HG02610 (cell line): ENCODE data around the gene TSPAN6.

Source experiments
- ATAC-seq: cut with Tn5 transposase; IDR thresholded peaks from one replicate; pipeline ENCODE4 v1.9.1; 2021; ENCODE audit warnings: mild to moderate bottlenecking, moderate library complexity; ENCODE audit not compliant: unreplicated experiment

Gene TSPAN6

DNA sequence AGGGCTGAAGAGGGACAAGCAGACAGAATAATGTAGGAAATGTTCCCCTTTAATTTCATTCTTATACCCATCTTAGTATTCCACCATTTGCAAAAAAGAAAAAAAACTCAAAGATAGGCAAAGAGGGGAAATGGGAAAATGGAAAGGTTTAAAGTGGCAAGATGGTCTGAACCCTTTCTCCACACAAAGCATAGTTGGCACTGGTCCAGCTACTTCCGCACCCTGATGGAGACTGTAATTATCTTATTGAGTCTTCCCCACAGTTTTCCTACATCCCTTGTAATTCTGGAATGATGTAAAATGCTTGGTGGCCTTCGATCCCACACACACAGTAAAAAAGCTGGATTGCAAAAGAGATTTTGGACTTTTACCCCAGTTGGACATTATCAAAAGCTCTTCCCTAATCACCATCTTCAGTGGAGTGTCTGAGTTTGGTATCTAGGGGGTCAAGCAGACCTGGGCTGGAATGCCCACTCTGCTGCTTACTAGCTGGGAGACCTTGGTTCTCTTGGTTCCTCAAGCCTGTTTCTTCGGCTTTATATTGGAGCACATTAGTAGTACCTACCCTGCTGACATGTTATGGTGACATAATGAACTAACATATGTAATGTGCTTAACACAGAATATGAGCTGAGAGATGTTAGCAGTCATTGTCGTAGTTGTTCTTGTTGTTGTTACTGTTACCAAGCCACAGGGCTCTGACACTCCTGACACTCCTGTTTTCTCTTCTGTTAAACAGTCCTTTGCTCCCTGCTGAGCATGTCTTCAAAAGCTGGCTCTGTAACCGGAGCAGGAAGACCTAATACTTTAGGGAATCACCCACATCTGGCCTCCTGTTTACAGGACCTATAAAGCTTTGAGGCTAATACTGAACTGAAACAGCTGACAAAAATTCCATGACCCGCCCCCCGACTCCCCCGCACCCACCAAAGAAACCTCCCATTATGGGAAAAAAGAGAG is 12.1 kb upstream of the TSPAN6 start:
- ATAC-seq, result no peak

DNA sequence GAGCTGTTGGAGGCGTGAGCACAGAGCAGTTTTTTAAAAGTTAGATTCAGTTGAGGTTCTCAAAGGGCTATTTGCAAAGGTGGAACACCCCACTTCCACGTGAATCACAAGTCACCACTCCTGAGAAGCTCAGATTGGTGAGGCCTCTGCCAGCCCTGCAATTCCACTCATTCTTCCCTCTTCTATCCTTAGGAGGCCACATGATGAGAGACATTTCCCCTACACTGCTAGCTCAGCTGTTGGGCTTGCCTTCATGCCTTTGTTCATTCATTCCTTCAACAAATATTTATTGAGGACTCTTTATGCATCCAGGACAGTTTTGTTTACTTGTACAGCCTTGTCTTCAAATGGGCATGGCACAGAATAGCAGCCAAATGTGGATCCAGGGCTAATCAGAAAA is 11.1 kb upstream of the TSPAN6 start:
- no peak for ATAC-seq

DNA sequence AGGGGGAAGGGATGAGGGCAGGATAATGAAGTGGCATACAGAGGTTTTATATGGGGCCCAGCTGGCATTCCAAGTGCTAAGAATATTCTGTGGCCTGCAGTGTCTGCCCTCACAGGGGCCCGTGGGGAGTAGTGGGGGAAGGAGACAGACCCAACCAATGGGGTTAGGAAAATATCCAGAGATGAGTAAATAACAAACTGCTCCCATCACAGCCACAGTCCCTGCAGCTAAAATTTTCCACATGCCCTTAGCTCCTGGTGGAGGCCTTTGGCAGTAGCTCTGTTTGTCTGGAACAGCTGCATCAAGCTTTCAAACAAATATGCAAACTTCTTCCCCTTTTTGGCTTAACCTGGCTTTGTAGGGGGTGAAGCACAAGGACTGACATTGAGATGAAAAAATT is 10.5 kb upstream of the TSPAN6 start:
- no peak for ATAC-seq

DNA sequence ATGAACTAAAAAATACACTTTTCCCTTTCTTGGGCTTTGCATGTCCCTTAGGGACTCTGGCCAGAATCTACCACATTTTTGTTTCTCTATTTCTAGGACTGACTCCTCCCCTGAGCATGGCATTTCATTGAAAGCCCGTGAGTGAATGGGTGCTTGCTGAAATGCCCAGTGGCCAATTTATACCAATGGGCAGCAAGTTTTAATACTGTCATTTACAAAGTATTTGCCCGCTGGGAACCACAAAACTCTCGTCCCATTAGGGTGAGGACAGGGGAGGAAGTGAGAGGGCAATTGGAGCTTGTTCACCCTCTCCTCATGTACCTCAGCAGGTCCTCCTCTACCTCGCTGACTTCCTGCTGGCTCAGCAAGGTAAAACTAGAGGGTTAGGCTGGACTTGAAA is 8.5 kb upstream of the TSPAN6 start:
- ATAC-seq, result no peak

DNA sequence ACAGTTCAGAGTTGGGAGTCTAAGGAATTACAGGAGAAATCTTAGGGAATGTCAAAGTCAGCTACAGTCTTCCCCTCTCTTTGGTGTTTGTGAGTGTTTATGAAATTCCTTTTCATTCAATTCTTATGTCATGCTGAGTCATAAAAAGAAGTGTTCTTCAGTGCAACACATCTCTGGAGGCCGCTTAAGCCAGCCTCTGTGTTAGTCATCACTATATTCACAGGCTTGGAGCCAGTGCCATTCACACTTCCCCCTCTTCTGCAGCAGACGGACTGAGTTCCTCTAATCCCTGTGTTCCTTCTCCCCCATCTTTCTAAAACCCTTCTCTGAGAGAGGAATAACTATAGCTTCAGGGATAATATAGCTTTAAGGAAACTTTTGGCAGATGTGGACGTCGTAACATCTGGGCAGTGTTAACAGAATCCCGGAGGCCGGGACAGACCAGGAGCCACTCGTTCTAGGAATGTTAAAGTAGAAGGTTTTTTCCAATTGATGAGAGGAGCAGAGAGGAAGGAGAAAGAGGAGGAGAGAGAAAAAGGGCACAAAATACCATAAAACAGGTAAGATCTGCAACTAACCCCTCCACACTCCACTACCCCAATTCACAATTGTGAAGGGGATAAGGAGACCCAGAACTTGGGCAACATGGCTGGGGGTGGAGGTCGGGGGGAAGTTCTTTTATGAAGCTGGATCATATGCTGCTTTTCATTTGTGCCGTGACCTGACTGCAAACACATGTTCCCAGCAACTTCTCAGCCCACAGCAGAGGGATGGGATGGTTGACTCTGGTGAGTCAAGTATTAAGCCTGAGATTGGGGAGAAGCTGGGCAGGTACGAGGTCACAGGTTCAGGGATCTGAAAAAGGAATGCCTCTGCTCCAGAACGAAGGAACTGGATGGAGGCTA is 7.6 kb upstream of the TSPAN6 start, which contains the start of gene SRPX2:
SRPX2 (plus strand) TSS at position 244 of the 905 bp plus-strand sequence. CDS start 2,124 bp downstream, outside the sequence.
- ATAC-seq, result peak; percentile 94

DNA sequence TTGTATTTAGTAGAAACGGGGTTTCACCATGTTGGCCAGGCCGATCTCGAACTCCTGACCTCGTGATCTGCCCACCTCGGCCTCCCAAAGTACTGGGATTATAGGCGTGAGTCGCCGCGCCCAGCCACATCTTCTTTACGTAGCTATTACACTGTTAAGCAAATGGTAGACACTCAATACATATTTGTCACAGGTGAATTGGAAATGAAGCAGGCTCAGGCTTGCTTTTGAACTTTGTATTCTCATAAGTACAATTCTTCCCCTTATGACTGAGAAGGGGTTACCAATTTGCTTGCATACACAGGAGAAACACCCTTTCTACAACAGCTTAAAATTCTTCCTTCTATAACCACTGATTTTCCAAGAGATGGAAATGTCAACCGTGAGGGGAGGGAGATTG is 6.6 kb upstream of the TSPAN6 start:
- no peak for ATAC-seq

DNA sequence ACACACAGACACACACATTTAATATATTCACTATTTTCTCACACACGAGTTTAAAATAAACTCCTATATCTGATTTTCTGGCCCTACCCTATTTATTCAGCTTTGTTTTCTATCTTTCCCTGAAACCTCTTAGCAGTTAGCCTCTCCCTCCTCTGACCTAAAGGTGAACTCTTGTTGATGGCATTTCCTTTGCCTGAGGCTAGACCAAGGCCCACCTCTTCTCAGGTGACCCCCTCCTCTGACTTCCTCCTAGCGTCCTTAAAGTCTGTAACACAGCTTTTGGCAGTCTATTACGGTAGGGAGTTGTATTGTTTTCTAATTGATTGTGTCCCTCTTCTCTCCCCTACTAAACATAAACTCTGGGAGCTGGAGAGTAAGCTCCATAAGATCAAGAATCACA is 5.7 kb upstream of the TSPAN6 start:
- no peak for ATAC-seq

DNA sequence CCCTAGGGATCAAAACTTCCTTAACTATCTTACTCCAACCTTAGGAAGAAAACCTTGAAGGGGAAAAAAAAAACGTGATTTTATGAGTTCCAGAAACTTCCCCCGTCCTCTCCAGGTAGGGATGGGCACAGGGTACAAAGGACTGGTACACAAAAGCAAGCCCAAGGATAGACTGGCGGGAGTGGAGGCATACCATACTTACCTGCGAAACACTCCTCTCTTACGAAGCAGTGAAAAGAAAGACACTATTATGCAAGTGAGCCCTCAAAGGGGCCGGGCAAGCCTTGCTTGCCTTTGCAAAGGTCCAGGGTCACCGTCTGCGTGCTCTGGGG is 651 bp downstream of the TSPAN6 start:
- ATAC-seq, result no peak

DNA sequence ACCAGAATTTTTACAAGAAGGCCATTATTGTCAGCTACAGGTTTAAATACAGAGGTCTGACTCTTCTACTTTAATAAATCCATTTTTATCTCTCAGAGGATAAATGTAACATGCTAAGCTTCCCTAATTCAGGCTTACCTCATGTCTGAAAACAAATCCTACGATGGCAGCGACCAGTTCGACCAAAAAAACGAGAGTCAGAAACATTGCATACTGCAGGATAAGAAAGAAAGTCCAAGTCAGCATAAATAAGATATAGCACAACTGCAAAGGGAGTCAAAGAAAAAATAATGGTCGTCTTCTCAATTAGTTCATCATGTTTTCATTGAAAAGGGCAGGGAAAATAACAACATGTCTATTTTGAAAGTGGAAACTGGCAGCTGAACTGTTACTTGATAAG is 1.6 kb downstream of the TSPAN6 start:
- ATAC-seq, result no peak

DNA sequence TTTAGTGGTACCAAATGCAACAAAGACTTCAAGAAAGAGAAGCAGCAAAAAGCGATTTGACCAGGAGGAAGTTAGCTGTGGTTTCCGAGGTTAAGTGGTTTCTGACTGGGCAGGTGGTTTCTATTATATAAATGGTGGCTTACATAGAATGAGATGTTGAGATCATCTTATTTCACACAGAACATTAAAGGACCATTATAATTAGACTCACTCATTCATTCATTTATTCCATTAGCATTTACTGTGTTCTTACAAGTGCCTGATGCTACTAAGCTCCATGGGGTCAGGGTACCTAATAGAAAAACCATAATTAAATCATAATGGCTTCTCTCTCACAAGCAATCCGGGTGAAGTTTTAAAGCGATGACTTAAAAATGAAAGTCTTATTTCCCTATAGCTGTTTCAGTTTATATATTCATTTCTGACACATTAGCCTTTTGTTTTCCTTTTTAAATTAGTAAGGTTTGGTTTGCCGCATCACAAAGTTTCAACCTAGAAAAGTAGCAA is 10.6 kb downstream of the TSPAN6 start:
- peak; percentile 94 for ATAC-seq

DNA sequence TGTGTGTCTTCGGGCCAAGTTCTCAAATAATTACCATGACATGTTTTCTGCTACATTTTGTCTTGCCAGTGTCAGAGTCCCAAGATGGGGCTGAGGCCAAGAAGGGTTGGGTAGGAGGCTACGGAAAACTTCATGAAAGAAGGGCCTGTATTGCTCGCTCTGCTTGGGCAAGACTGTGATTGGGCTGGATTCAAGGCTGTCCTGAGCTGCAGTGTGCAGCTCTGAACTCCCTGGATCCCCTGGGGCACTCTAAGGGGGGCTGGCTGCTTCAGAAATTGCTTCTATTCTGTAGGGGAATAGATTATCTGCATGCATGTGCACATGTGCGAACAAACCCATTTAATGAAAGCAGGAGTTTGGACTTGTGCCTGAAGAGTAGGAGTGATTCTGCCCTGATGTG is 13.6 kb downstream of the TSPAN6 start:
- ATAC-seq, result no peak

DNA sequence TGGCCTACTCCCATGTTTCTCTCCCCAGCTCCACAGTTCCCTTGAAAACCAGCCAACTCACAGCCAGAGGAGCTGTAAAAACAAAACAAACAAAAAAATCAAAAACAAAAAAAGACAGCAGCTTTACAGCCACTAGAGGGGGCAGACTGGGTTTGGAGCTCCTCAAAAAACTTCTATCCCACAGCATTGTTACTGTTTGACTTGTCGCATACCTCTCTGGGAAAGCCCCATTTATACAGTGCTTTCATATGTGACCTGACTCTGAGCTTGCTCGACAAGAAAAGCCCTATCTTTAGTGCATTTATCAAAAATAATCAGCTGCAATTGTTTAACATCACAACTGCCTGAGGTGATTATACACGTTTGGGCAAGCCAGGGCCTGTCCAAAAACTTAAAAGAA is 21.6 kb downstream of the TSPAN6 start:
- peak; percentile 100 for ATAC-seq

DNA sequence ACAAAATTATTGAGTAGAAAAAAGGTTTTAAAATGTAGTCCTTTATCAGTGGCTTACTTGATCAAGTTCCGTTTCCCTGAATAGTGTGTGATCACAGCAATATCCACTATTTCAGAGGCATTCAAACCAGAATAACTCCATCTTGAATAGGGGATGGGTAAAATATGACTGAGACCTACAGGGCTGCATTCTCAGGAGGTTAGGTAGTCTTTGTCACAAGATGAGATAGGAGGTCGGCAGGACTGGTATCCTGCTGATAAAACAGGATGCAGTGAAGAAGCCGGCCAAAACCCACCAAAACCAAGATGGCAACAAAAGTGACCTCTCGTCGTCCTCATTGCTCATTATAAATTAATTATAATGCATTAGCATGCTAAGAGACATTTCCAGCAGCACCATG is 24.7 kb downstream of the TSPAN6 start:
- ATAC-seq, result no peak

DNA sequence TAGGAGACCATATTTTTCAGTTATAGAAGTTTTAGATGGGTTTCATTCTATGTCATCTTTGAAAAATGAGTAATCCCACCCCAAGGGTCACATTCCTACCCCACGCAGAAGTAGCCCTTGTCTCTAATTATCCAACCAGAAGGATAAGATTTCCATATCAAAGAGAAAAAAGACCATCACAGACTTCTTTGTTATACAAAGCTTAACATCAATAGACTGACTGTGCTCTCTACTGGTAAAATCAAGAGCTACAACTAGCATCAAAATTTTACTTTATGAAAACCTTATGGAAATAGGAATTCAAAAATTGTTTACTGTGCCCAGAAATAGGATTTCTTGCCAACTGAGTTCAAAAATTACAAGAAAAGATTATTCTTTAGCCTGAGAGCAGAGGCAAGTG is 27.0 kb downstream of the TSPAN6 start:
- no peak for ATAC-seq

DNA sequence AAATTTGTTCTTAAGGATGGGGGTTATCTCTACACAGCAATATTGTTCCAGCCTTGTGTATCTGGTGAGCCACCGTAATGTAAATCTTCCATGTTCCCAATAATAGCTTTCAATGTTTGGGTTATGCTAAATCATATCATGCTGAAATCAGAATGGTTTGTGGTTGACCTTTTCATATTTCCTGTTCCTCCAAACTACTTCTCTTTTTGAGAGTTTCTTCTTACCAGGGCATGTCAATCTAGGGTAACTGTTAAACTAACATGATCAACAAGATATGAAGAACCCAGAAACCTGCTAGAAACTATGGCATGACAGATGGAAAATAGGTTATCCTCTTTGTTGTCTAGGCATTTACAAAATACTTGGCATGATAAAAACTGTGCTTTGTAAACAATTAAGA is 29.9 kb downstream of the TSPAN6 start:
- peak; percentile 71 for ATAC-seq

DNA sequence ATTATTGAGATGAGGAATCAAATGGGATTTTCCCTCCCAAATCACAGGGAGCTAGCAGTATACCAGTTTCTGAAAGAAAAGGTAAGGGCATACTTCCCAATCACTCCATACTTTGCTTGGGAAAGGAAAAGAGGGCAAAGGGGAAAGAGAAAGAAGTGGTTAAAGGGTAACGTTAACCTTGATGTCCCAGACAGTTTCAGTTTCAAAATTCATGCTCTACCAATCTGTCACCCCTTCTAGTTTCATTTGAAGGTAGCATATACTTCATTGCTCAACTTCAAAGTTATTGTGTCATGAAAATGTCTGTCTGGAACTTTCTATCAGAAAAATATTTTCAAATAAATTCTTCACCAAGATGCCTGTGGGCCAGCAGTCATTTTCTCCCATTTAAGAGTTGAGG is 35.8 kb downstream of the TSPAN6 start:
- peak; percentile 90 for ATAC-seq

DNA sequence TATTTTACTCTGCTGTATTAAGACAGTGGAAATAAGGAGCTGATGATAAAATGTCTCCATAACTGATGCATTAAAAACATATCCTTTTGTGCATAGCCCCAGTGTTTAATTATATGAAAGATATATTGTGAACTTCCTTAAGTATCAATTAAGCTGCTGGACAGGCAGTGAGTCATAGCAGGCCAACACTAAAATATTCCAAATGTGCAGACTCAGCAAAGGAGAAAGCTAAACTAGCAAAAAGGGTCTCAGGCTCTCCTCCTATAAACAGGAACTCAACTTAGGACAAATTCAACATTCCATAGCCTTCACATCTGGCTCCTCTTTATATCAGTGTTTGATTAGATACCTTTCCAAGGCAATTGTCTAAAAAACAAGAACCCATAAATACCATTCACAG is 36.3 kb downstream of the TSPAN6 start:
- ATAC-seq, result peak; percentile 3

DNA sequence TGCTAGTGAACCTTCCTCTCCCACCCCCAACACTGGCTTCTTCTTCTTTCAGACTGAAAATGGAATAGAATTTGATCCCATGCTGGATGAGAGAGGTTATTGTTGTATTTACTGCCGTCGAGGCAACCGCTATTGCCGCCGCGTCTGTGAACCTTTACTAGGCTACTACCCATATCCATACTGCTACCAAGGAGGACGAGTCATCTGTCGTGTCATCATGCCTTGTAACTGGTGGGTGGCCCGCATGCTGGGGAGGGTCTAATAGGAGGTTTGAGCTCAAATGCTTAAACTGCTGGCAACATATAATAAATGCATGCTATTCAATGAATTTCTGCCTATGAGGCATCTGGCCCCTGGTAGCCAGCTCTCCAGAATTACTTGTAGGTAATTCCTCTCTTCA is 37.1 kb downstream of the TSPAN6 start:
- no peak for ATAC-seq

DNA sequence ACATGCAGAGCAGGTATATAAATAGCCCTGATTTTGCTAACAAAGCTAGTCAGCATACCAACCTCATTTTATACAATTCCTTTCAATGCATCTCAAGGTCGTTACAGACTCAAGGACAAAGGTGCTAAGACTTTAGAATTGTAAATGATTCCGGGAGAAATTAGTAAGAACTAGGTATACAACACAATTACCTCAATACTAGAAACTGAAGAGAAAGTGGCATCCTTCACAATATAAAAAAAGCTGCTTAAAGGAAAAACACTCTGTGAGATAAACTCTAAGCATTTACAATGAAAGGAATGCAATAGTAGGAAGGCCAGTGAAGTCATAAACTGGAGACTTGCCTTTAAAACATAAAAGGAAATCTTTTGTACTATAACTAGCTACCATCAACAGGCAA is 40.0 kb downstream of the TSPAN6 start:
- no peak for ATAC-seq

DNA sequence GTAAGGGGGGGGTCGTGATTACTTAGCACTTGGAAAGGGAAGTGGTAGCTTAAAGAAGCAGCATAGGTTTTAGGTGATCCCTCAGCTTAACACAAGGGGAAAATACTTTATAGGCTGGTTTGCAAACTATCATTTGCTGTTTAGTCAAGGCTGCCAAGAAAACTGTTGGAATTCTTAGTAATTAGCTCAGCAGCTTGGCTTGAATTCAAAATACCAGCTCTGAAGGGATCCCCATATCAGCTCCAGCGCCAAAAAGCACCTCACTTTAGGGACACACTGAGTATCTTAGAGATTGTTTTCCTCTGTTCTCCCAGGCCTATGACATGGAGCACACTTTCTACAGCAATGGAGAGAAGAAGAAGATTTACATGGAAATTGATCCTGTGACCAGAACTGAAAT is 43.0 kb downstream of the TSPAN6 start:
- ATAC-seq, result no peak

DNA sequence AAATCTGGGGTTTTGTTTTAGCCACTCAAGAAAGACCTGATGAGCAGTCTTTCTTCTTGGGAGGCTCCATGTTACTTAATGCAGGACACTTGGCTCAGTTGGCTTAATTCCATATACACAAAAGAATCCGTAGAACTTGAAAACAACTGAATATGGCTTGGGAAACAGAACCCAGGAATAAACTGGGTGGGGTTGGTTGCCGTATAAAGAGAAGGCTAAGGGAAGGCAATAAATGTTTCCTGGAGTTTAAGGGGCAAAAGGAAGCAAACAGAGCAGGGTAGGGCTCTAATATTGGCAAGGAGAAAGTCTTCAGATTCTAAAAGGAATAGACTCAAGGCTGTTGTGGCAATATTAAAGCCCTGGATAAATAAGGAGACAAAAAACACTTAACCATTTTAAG is 43.5 kb downstream of the TSPAN6 start:
- no peak for ATAC-seq
